Prostate gland (tissue), 2 donors: ENCODE measurements around the gene CREBL2.
"Not testable (repeated sequence)": the region's sequence is repeated elsewhere in the genome, so short reads cannot be mapped to it uniquely, and the experiment has no call there.

Experiments used
- CTCF ChIP-seq, 4 experiments: fragments of 200-600 bp in 2 of 4; fragments of 450-650 bp in 2 of 4; sonication (generic) in 2 of 4; IDR thresholded peaks; 1 replicate in 3 of 4; 2 replicates in 1 of 4; pipeline ENCODE4 v1.5.1; 2016 to 2019; ENCODE audit warnings: antibody characterized with exemption in 4 of 4, mild to moderate bottlenecking in 2 of 4, moderate library complexity in 2 of 4
- POLR2A ChIP-seq: fragments of 450-650 bp; IDR thresholded peaks from one replicate; pipeline ENCODE4 v1.6.1; 2016; ENCODE audit warnings: antibody characterized with exemption, mild to moderate bottlenecking

GRCh38 chr12:12595929-12596328 lies 15.7 kb upstream of the CREBL2 start:
- TF ChIP-seq CTCF (IDR thresholded peaks at IDR 0.05); POLR2A: not testable (repeated sequence)
